Chondrocyte (in vitro differentiated cells): ENCODE results near the gene VSX1. TPM values are rescaled to one million over a fixed set of nuclear protein-coding genes. Genes with fewer than 3 reads are reported as not detected.

Experiments used
- DNase-seq: peaks from one replicate; pipeline ENCODE4 v3.0.0; 2021; ENCODE audit warnings: mixed read lengths, low spot score
- H3K27ac Mint-ChIP-seq: one replicate; pipeline ENCODE4 v1.8.0; 2021; ENCODE audit warnings: mild to moderate bottlenecking, moderate library complexity, mixed read lengths; ENCODE audit not compliant: unreplicated experiment
- H3K27me3 Mint-ChIP-seq: 2 replicates; pipeline ENCODE4 v1.8.0; 2021; ENCODE audit warnings: low read depth, mixed read lengths
- H3K36me3 Mint-ChIP-seq: 2 replicates; pipeline ENCODE4 v1.8.0; 2021; ENCODE audit warnings: low read depth, mixed read lengths
- H3K4me1 Mint-ChIP-seq: 2 replicates; pipeline ENCODE4 v1.8.0; 2021; ENCODE audit warnings: low read depth, mild to moderate bottlenecking, mixed read lengths
- H3K4me3 Mint-ChIP-seq: one replicate; pipeline ENCODE4 v1.8.0; 2021; ENCODE audit warnings: mild to moderate bottlenecking, moderate library complexity, mixed read lengths; ENCODE audit not compliant: unreplicated experiment
- H3K9me3 Mint-ChIP-seq: 2 replicates; pipeline ENCODE4 v1.8.0; 2021; ENCODE audit warnings: low read depth, mixed read lengths
- total RNA-seq: library from RNA; stranded (reverse); gene quantifications from 3 replicates; pipeline ENCODE4 v1.2.1, GENCODE V29; 2021
- TF ChIP-seq, protein P1 (sequence below): fragments of 200-600 bp; sonication (generic); IDR thresholded peaks from 2 replicates; pipeline ENCODE4 v1.5.0; 2021; ENCODE audit warnings: antibody characterized with exemption, mild to moderate bottlenecking, moderate library complexity

The VSX1 gene
- total RNA-seq, 1 donor from 2014 or later = not detected

DNA sequence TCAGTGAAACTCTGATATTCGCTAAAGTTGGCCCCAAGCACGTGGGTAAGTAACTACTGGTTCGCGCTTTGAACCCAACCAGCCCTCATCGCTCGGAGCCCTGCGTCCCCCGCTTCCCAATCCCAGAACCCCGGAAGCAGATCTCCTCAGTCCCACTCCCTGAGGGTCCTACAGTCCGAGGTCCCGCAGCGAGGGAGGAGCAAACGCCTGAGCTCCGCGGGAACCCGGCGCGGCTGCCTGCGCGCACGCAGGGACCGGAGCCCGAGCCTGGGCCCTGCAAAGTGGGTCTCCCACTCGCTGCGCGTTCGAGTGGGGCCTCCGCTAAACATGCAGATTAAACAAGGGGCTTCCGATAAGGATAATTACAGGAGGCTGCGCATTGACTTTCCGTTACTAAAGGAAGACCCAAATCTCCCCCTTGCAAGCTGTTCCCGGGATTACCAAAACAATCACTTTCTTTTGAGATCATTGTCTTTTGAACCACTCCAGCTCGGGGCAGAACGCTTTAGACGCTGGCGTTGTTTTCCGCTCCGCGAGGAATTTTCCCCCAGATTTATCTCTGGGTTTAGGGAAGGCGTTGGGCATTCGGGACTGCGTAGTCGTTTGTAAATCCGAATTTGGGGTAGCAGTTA is 1.3 kb upstream of the VSX1 start:
- Mint-ChIP-seq H3K4me1 (peaks cover 19% of the 10 kb centered on the region), H3K4me3 (peak overlapping the region; percentile 49), H3K9me3 (no peaks in the 10 kb centered on the region), H3K27me3 (peaks cover 74% of the 10 kb centered on the region), H3K36me3 (no peaks in the 10 kb centered on the region), H3K27ac (no peak overlapping the region)
- no peak for DNase-seq
- TF ChIP-seq, protein P1, sequence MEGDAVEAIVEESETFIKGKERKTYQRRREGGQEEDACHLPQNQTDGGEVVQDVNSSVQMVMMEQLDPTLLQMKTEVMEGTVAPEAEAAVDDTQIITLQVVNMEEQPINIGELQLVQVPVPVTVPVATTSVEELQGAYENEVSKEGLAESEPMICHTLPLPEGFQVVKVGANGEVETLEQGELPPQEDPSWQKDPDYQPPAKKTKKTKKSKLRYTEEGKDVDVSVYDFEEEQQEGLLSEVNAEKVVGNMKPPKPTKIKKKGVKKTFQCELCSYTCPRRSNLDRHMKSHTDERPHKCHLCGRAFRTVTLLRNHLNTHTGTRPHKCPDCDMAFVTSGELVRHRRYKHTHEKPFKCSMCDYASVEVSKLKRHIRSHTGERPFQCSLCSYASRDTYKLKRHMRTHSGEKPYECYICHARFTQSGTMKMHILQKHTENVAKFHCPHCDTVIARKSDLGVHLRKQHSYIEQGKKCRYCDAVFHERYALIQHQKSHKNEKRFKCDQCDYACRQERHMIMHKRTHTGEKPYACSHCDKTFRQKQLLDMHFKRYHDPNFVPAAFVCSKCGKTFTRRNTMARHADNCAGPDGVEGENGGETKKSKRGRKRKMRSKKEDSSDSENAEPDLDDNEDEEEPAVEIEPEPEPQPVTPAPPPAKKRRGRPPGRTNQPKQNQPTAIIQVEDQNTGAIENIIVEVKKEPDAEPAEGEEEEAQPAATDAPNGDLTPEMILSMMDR = no peak

DNA sequence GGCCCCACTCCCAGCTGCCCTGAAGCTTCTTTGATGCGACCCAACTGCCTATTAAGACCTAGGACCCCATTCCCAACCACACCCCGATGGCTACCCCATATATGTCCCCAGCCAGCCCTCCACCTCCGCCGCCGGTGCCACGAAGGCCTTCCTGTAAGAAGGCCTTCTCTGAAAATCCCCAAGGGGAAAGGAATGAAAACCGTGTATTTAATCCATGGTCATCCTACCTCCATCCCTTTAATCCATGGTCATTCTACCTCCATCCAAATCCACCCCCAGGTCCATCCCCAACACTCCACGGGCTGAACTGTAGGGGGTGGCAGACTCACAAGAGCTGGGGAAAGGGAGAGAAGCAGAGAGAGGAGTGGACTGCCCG is 545 bp upstream of the VSX1 start:
- no peak for DNase-seq
- no peaks in the 10 kb centered on the region for H3K9me3 Mint-ChIP-seq
- H3K27me3 Mint-ChIP-seq = peaks cover 78% of the 10 kb centered on the region
- no peak overlapping the region for H3K4me3 Mint-ChIP-seq
- H3K4me1 Mint-ChIP-seq = peaks cover 19% of the 10 kb centered on the region
- TF ChIP-seq, protein P1 = no peak
- no peak overlapping the region for H3K27ac Mint-ChIP-seq
- no peaks in the 10 kb centered on the region for H3K36me3 Mint-ChIP-seq

DNA sequence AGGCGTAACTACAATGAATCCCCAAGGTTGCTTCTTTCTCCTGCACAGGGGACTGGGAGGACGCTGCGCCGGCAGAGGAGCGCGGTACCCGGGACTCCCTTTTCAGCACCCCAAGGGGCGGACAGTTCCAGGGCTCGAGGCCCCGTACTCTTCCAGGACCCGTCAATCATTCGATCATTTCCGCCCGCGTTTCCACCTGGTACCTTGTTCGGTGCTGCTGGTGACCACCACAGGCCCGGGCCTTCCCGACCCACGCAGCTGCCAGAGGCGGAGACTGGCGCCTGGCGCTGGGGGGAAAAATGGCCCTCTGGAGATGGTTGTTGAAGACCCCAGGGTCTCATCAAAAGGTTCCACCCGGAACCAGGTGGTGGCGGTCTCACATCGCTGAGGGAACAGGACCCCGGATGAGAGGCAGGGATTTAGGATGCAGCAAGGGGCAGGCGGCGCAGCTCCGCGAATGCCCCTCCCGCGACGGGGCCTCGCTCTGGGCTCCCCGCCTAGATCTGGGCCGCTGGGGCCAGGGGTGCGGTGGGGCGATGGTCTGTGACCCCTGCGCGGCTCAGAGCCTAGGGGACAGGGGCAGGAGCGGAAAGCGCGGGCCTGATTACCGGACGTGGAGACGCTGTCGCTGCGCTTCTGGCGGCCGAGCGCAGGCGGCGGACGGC is 744 bp downstream of the VSX1 start:
- peaks cover 78% of the 10 kb centered on the region for H3K27me3 Mint-ChIP-seq
- peak overlapping the region; percentile 28 for H3K4me3 Mint-ChIP-seq
- no peak overlapping the region for H3K27ac Mint-ChIP-seq
- no peaks in the 10 kb centered on the region for H3K9me3 Mint-ChIP-seq
- H3K36me3 Mint-ChIP-seq = no peaks in the 10 kb centered on the region
- TF ChIP-seq, protein P1 = peak; percentile 30
- peaks cover 19% of the 10 kb centered on the region for H3K4me1 Mint-ChIP-seq
- DNase-seq = no peak

DNA sequence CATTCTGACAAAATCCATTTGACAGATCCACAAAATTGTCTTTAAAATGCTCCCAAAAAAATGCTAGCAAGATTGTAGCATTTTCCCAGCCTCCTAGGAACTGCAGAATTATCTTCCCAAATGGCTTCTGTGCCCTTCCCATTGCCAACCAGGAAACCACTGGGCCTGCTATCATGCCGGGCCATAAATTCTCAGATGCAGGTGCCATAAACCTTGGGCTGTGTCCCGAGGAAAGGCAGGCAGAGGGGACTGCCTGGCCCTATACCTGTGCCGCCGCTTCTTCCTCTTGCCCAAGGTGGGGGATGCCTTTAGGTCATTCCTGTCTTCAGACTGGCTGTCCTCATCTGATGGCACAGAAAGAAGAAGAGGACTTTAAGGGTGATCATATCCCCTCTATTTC is 2.8 kb downstream of the VSX1 start:
- peaks cover 13% of the 10 kb centered on the region for H3K4me1 Mint-ChIP-seq
- H3K9me3 Mint-ChIP-seq = no peaks in the 10 kb centered on the region
- H3K4me3 Mint-ChIP-seq = no peak overlapping the region
- TF ChIP-seq, protein P1 = no peak
- no peaks in the 10 kb centered on the region for H3K36me3 Mint-ChIP-seq
- DNase-seq = no peak
- peaks cover 69% of the 10 kb centered on the region for H3K27me3 Mint-ChIP-seq
- no peak overlapping the region for H3K27ac Mint-ChIP-seq

DNA sequence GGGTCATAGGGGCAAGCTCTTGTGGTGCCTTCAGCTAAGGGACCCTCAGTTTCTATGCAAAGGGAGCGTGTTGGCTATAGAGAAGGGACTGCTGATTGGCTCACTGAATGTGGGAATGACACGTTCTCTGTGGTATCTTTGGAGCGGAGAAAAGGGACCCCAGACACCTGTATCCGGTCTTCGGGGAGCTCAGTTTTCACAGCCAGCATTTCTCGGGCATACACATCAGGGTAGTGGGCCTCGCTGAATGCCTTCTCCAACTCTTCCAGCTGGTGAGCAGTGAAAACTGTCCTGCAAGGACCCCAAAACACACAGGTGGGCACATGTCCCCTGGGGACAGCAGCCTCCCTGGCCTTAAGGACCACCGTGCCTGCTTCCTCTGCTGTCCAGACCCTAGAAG is 3.3 kb downstream of the VSX1 start:
- no peaks in the 10 kb centered on the region for H3K36me3 Mint-ChIP-seq
- no peak for DNase-seq
- TF ChIP-seq, protein P1 = no peak
- H3K9me3 Mint-ChIP-seq = no peaks in the 10 kb centered on the region
- H3K4me3 Mint-ChIP-seq = no peak overlapping the region
- H3K4me1 Mint-ChIP-seq = peaks cover 10% of the 10 kb centered on the region
- H3K27ac Mint-ChIP-seq = no peak overlapping the region
- H3K27me3 Mint-ChIP-seq = peaks cover 68% of the 10 kb centered on the region
